NCI-H345 treated with DMSO at 0.1 percent for 48 hours (cell line): ENCODE measurements around the gene TXNDC16.

Experiments
- DNase-seq: peaks from one replicate; lab custom pipeline; 2025; ENCODE audit not compliant: unreplicated experiment; lab: John Stamatoyannopoulos, UW

TXNDC16 gene

GRCh38 chr14:52447236-52447635, 105.1 kb downstream of the TXNDC16 start:
- no peak for DNase-seq

- DNase-seq: no peak
Measured at GRCh38 chr14:52446355-52446754, 106.0 kb downstream of the TXNDC16 start.

GRCh38 chr14:52443506-52443905, 108.8 kb downstream of the TXNDC16 start:
- DNase-seq: no peak

- no peak for DNase-seq
Measured at GRCh38 chr14:52442602-52443001, 109.7 kb downstream of the TXNDC16 start.

DNA sequence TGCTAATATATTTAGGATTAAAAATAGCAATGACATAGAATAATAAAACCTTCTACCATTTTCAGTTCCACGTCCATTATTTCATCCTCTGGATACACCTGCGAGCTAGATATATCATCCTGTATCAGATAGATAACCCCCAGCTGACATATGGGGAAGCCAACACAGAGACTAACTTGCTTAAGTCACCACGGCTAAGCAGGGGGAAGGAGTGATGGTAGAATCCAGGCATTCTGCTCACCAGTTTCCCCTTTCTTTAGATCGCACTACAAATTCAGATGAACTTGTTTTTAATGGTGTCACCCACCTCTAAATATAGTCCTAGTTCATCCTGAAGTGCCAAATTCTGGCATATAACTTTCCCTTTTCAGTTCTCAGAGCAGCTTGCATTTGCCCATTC, 110.1 kb downstream of the TXNDC16 start:
- DNase-seq: no peak

DNA sequence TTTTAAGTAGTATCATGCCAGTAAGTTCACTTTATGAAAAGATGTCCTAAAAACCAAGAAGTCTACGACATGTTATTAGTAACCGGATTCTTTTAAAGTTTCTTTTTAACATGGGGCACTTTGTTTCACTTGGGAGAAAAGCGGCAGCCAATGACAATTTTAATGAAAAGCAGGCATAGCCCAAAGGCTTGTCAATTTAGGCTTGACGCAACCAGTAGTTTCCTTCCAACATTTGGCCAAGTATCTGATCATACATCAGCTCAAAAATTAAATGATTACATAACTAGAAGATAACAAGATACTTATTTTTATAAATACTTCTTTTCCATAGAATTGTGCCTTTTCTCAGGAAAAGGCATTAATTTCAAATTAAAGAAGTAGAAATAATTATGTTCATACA, 112.8 kb downstream of the TXNDC16 start:
- DNase-seq: no peak

DNA sequence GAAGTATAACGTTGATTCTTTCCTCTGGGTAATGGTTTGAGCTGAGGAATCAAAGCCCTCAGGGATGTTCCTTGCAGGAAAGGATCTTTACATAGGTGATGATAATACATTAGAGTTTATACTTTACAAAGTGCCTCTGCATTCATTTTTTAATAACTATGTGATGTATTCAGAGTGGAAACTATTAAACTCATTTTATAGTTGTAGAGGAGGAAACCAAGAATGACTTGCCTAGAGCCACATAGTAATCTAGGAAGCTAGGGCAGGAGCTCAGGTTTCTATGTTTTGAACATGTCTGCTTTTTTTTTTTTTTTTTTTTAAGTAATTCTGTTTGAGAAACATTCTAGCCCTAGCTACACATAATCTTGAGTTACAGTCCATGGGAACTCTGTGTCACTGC, 117.3 kb downstream of the TXNDC16 start:
- DNase-seq: no peak

GRCh38 chr14:52430474-52430873, 121.8 kb downstream of the TXNDC16 start:
- no peak for DNase-seq

- DNase-seq: no peak
Measured at GRCh38 chr14:52429451-52429850, 122.9 kb downstream of the TXNDC16 start.

DNA sequence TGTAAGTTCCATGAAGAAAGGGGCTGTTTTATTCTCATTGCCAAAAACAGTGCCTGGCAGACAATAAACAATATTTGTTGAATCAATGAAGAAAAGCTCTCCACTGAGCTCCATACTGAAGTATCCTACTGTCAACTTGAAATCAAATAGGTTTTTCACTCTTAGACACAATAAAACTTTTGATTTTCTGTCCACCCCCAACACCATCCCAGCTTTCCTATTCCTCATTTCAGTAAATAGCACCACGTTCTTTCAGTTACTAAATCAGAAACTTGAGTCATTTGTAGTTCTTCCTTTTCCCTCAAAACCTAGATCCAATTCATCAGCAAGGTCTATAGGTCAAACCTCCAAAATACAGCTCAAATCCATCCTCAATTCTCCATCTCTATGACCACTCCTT, 124.8 kb downstream of the TXNDC16 start:
- no peak for DNase-seq

GRCh38 chr14:52422650-52423356, 129.5 kb downstream of the TXNDC16 start:
- DNase-seq: no peak

GRCh38 chr14:52417139-52417538, 135.2 kb downstream of the TXNDC16 start:
- no peak for DNase-seq

- no peak for DNase-seq
Measured at GRCh38 chr14:52413729-52414408, 138.4 kb downstream of the TXNDC16 start.

GRCh38 chr14:52412426-52412825, 139.9 kb downstream of the TXNDC16 start:
- DNase-seq: no peak

DNA sequence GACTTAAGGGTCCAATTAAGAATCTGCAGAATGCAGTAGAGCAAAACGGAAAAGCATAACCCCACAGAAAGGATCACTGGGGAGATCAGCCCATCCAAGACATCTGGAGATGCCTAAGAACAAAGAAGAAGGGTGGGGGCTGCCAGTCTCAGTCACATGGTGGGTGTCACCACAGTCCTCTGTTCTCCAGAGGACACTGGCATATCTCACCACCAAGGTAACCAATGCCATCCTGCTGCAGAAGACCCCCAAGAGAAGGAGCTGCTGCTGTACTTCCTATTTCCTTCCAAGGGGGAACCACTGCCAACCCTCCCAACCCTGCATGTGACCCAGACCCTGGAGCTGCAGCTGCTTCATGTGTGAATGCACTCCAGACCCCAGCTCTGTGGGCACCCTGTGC, 147.0 kb downstream of the TXNDC16 start:
- no peak for DNase-seq

- no peak for DNase-seq
Measured at GRCh38 chr14:52402812-52403526, 149.3 kb downstream of the TXNDC16 start.

DNA sequence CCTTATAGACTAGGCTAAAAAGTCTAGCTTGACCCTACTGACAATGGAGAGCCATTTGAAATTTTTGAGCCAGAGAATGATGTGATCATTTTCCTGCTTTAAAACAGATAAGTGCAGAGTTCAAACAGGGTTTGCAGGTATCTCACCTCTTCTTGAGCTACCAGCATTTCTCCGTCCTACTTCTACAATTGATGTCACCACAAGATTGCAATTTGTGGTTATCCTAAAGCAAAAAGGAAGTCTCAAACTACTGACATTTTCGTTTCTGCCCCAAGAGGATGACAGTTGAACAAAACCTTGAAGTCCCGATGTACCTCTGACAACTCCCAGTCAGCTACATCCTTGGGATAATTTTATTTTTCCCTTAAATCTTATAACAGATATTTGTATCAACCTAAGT, 151.5 kb downstream of the TXNDC16 start:
- DNase-seq: no peak

- no peak for DNase-seq
Measured at GRCh38 chr14:52399921-52400595, 152.2 kb downstream of the TXNDC16 start.

- DNase-seq: no peak
Measured at GRCh38 chr14:52399104-52399503, 153.2 kb downstream of the TXNDC16 start.

GRCh38 chr14:52397844-52398243, 154.5 kb downstream of the TXNDC16 start:
- no peak for DNase-seq

DNA sequence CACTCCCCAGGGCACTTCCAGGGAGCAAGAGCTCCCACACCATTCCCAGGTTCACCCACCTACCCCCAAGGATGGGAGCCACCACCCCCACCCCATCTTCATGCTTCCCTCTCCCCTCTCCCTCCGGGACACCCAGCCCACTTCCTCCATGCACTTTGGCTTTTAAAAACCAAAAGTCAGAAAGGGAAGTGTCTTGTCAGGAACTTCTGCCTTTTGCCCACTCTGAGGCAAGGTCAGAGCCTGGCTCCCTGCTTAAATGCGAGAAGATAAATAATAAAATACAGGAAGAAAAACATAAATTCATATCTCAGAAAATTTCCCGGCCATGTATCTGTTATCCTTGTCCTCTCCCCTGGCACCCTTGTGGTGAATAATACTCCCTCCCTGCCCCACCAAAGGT, 156.6 kb downstream of the TXNDC16 start:
- DNase-seq: no peak
